HepG2 (cell line): ENCODE data around the gene SMG7. TPM values are rescaled to one million over a fixed set of nuclear protein-coding genes. Genes with fewer than 3 reads are reported as not detected.

ENCODE experiments used
- ATAC-seq: fragments of 200-7000 bp; cut with Tn5 transposase; 3 replicates; pipeline ENCODE4 v1.9.1; 2020; ENCODE audit warnings: mild to moderate bottlenecking, moderate library complexity
- BruUV-seq: library from RNA; stranded (reverse); fragments of 400-500 nt; replicated peaks from 2 replicates; lab custom pipeline; 2021; lab: Mats Ljungman, UMichigan
- CTCF ChIA-PET: fragments of 300-600 bp; formaldehyde crosslinking; extraction: SDS; loops from one replicate; lab custom pipeline; 2021; ENCODE audit warnings: low total read pairs, inconsistent platforms, low intra/inter-chr PET ratio; lab: Yijun Ruan, JAX
- POLR2A ChIA-PET: fragments of 350-600 bp; sonication (Branson Sonifier 250); formaldehyde crosslinking; loops from one replicate; lab custom pipeline; 2020; ENCODE audit warnings: antibody characterized with exemption, inconsistent platforms; lab: Yijun Ruan, JAX
- DNase-seq: peaks from one replicate; pipeline ENCODE4 v3.0.0-alpha.2; 2015; ENCODE audit warnings: low spot score
- FAIRE-seq: peaks from 3 replicates; lab custom pipeline; 2011; peaks lifted over from hg19 to GRCh38; lab: Jason Lieb, UNC
- H2AFZ ChIP-seq: one replicate; pipeline ENCODE4 v1.6.1; 2011; ENCODE audit warnings: low read length, inconsistent platforms
- H3K27ac ChIP-seq: fragments of 300-600 bp; 3 replicates; pipeline ENCODE4 v1.8.0; 2011; ENCODE audit warnings: mixed run types, mild to moderate bottlenecking, mixed read lengths, low read length, inconsistent platforms; ENCODE audit not compliant: insufficient read depth; ENCODE audit errors: extremely low read length
- H3K27me3 ChIP-seq, 2 experiments: fragments of 200-600 bp in 1 of 2; 2 replicates in 1 of 2; 3 replicates in 1 of 2; pipeline versions ENCODE4 v1.6.0 to v1.8.0; 2011; ENCODE audit warnings: low read length in 2 of 2, mild to moderate bottlenecking in 2 of 2, moderate library complexity in 2 of 2, inconsistent platforms in 1 of 2; ENCODE audit not compliant: insufficient read depth in 2 of 2, control insufficient read depth in 1 of 2
- H3K36me3 ChIP-seq, 2 experiments: fragments of 200-600 bp in 1 of 2; replicated peaks in 1 of 2; 2 replicates in 1 of 2; 3 replicates in 1 of 2; pipeline versions ENCODE4 v1.5.1 to v1.8.0; 2011; ENCODE audit warnings: low read length in 2 of 2, inconsistent platforms in 1 of 2; ENCODE audit not compliant: insufficient read depth in 2 of 2, control insufficient read depth in 1 of 2
- H3K4me1 ChIP-seq: 2 replicates; pipeline ENCODE4 v1.5.1; 2012; ENCODE audit warnings: low read length, inconsistent platforms; ENCODE audit not compliant: insufficient read depth
- H3K4me2 ChIP-seq: 2 replicates; pipeline ENCODE4 v1.6.0; 2011; ENCODE audit warnings: low read depth, low read length, inconsistent platforms
- H3K4me3 ChIP-seq, 3 experiments: fragments of 200-600 bp in 1 of 3; sonication (generic), shearing (Covaris generic) in 1 of 3; replicated peaks in 1 of 3; 2 replicates each; pipeline ENCODE4 v1.5.1; 2011 to 2016; ENCODE audit warnings: low read length in 3 of 3, inconsistent platforms in 2 of 3, low read depth in 2 of 3, mild to moderate bottlenecking in 2 of 3, control low read depth in 1 of 3, mixed read lengths in 1 of 3; ENCODE audit not compliant: insufficient read depth in 1 of 3
- H3K79me2 ChIP-seq: one replicate; pipeline ENCODE4 v1.6.1; 2011; ENCODE audit warnings: low read length, inconsistent platforms; ENCODE audit not compliant: insufficient read depth
- H3K9ac ChIP-seq: 2 replicates; pipeline ENCODE4 v1.6.0; 2011; ENCODE audit warnings: mild to moderate bottlenecking, low read depth, low read length, inconsistent platforms; ENCODE audit not compliant: insufficient read depth
- H3K9me3 ChIP-seq: 2 replicates; pipeline ENCODE4 v1.5.1; 2012; ENCODE audit warnings: mild to moderate bottlenecking, low read length
- H4K20me1 ChIP-seq: 2 replicates; pipeline ENCODE4 v1.6.0; 2011; ENCODE audit warnings: inconsistent platforms, mild to moderate bottlenecking, low read length, moderate library complexity; ENCODE audit not compliant: insufficient read depth
- ATRX ChIP-seq: sonication (generic); formaldehyde crosslinking; IDR thresholded peaks from 2 replicates; pipeline ENCODE4 v1.4.0; 2020; ENCODE audit warnings: missing genetic modification reagents, borderline replicate concordance
- CBX5 ChIP-seq: sonication (generic); formaldehyde crosslinking; IDR thresholded peaks from 2 replicates; pipeline ENCODE4 v1.4.0; 2020; ENCODE audit warnings: missing genetic modification reagents, borderline replicate concordance
- CEBPZ ChIP-seq: IDR thresholded peaks from 2 replicates; pipeline ENCODE4 v1.6.1; 2012; ENCODE audit warnings: low read length, improper control_type of control experiment
- CENPBD1 ChIP-seq: sonication (generic); formaldehyde crosslinking; IDR thresholded peaks from 2 replicates; pipeline ENCODE4 v1.8.0; 2022; ENCODE audit warnings: missing genetic modification reagents, low read depth, mild to moderate bottlenecking, borderline replicate concordance
- FOXO1 ChIP-seq: sonication (generic); formaldehyde crosslinking; IDR thresholded peaks from 2 replicates; pipeline ENCODE4 v1.4.0; 2020; ENCODE audit warnings: missing genetic modification reagents
- GTF3A ChIP-seq: sonication (generic); formaldehyde crosslinking; conservative IDR thresholded peaks from 2 replicates; pipeline ENCODE4 v1.4.0; 2020; ENCODE audit warnings: mild to moderate bottlenecking, missing genetic modification reagents
- HDAC6 ChIP-seq: fragments of 200-600 bp; sonication (generic); IDR thresholded peaks from 2 replicates; pipeline ENCODE4 v1.7.0; 2017; ENCODE audit warnings: mild to moderate bottlenecking, antibody characterized with exemption, low read length, low read depth
- ISL2 ChIP-seq: sonication (generic); formaldehyde crosslinking; IDR thresholded peaks from 2 replicates; pipeline ENCODE4 v1.5.0; 2020; ENCODE audit warnings: missing genetic modification reagents
- PHB2 ChIP-seq: fragments of 450-650 bp; IDR thresholded peaks from 2 replicates; pipeline ENCODE4 v1.6.1; 2018; ENCODE audit not compliant: partially characterized antibody
- RFX1 ChIP-seq: fragments of 450-650 bp; IDR thresholded peaks from 2 replicates; pipeline ENCODE4 v1.6.1; 2017
- ZNF350 ChIP-seq: sonication (generic); formaldehyde crosslinking; IDR thresholded peaks from 2 replicates; pipeline ENCODE4 v1.4.0; 2020; ENCODE audit warnings: mild to moderate bottlenecking, low read depth, missing genetic modification reagents, borderline replicate concordance
- ZNF720 ChIP-seq: sonication (generic); formaldehyde crosslinking; IDR thresholded peaks from 2 replicates; pipeline ENCODE4 v1.4.0; 2020; ENCODE audit warnings: missing genetic modification reagents
- ZNF772 ChIP-seq: sonication (generic); formaldehyde crosslinking; IDR thresholded peaks from 2 replicates; pipeline ENCODE4 v1.5.0; 2020; ENCODE audit warnings: mild to moderate bottlenecking, missing genetic modification reagents
- WGBS: methylation state at CpG from one replicate; pipeline ENCODE4 v1.1.6; 2017; ENCODE audit warnings: low lambda C conversion rate; 5-methylcytosine and 5-hydroxymethylcytosine counted together
- in situ Hi-C: cut with HindIII; loops from 2 replicates; pipeline ENCODE4 v1.10.0; 2017; ENCODE audit warnings: low pct_unique_long_range_greater_than_20kb; ENCODE audit not compliant: extremely low pct_ligation_motif_present
- intact Hi-C: fragments of 100-400 bp; cut with micrococcal nuclease; formaldehyde crosslinking; loops from one replicate; pipeline ENCODE4 v1.10.0; 2022; ENCODE audit not compliant: unreplicated experiment
- polyA plus RNA-seq, 8 experiments: library from polyadenylated mRNA; depleted of rRNA in 3 of 8; stranded (reverse) in 7 of 8; unstranded in 1 of 8; fragments of >200 nt; fragmentation: Illumina TruSeq in 4 of 8; extraction: Trizol in 4 of 8; gene quantifications; 2 replicates each; pipeline versions ENCODE4 v1.2.1 to v1.2.3, GENCODE V29; 2011 to 2016; ENCODE audit warnings: low read depth in 4 of 8, missing spikeins in 1 of 8, mixed read lengths in 1 of 8; ENCODE audit not compliant: insufficient read depth in 1 of 8
- total RNA-seq, 5 experiments: library from RNA; depleted of rRNA; stranded (reverse); fragments of >200 nt; fragmentation: Illumina TruSeq; extraction: Trizol; gene quantifications; 2 replicates each; pipeline ENCODE4 v1.2.3, GENCODE V29; 2016; ENCODE audit warnings: low read depth in 1 of 5
- TF ChIP-seq, protein P1 (sequence below): sonication (generic); formaldehyde crosslinking; IDR thresholded peaks from 2 replicates; pipeline ENCODE4 v1.5.0; 2020; ENCODE audit warnings: mild to moderate bottlenecking, missing genetic modification reagents

SMG7 gene
- total and polyA plus RNA-seq, 2 of the 13 experiments (the other 11 are each of a cell fraction or from before 2014, with no cell fraction given) = 14.9 to 27.9 TPM

DNA sequence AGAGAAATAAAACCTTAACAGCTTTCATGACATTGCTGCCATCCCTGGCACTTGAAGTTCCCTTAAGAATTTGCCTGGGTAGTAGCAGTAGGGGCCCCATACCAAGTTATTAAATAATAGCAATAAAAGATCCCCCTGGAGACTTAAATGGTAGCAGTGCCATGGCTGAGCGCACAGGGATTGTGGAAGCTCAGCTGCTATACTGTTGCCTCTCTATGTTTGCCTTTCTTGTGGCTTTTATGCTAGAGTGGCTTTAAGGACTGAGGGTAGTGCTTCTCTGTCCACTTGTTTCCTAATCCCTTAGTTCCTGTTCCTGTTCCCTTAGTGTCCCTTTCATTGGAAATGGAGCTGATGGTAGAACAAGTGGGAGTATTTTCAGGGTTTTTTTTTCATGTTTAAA is 75.8 kb downstream of the SMG7 start:
- Histone ChIP-seq H4K20me1 (no peaks in the 10 kb centered on the region), H3K27ac (no peak overlapping the region), H3K9ac (no peak overlapping the region), H3K4me2 (no peak overlapping the region), H3K4me1 (no peaks in the 10 kb centered on the region), H3K36me3 (peaks cover 28 to 85% of the 10 kb centered on the region in 2 experiments), H3K9me3 (no peaks in the 10 kb centered on the region), H3K79me2 (no peaks in the 10 kb centered on the region), H3K27me3 (no peaks in the 10 kb centered on the region), H3K4me3 (no peak overlapping the region), H2AFZ (no peak overlapping the region)
- ChIA-PET CTCF (no interaction called here), POLR2A (no interaction called here)
- no TSS peak for BruUV-seq
- intact Hi-C loops = loop anchor here (10.0 kb wide), 1 partner anchor 77 kb away; no protein-coding TSS in a partner anchor
- no peak for FAIRE-seq
- WGBS = 94% methylated on average over 1 of the region's 1 CpG
- no peak for TF ChIP-seq PHB2
- TF ChIP-seq ZNF350 = no peak
- TF ChIP-seq ZNF772 (CRISPR knock-in tag) = no peak
- TF ChIP-seq ZNF720 (CRISPR knock-in tag) = no peak
- no peak for DNase-seq
- ATAC-seq = no peak
- in situ Hi-C loops = no loop called here

DNA sequence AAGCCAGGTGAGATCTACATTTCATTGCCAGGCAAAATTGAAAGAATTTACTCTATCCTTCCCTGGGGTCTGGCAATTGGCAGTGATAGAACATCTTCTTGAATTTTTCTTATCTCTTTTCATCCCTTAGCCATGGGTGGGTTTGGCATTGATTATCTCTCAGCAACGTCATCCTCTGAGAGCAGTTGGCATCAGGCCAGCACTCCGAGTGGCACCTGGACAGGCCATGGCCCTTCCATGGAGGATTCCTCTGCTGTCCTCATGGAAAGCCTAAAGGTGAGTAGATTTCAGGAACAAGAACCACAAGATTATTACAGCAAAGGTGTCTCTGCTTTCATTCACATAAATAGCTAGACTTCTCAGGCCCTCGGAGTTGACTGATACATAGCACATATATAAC is 78.6 kb downstream of the SMG7 start:
- TF ChIP-seq GTF3A (CRISPR knock-in tag) (no peak), ISL2 (no peak), ATRX (CRISPR knock-in tag) (no peak), CBX5 (CRISPR knock-in tag) (no peak), HDAC6 (no peak), RFX1 (no peak), CEBPZ (no peak), CENPBD1 (CRISPR knock-in tag) (no peak), FOXO1 (CRISPR knock-in tag) (no peak)
- TF ChIP-seq, protein P1, sequence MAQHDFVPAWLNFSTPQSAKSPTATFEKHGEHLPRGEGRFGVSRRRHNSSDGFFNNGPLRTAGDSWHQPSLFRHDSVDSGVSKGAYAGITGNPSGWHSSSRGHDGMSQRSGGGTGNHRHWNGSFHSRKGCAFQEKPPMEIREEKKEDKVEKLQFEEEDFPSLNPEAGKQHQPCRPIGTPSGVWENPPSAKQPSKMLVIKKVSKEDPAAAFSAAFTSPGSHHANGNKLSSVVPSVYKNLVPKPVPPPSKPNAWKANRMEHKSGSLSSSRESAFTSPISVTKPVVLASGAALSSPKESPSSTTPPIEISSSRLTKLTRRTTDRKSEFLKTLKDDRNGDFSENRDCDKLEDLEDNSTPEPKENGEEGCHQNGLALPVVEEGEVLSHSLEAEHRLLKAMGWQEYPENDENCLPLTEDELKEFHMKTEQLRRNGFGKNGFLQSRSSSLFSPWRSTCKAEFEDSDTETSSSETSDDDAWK (CRISPR knock-in tag) = no peak
- Histone ChIP-seq H3K4me2 (no peak overlapping the region), H3K9me3 (no peaks in the 10 kb centered on the region), H3K4me3 (no peak overlapping the region), H2AFZ (no peak overlapping the region), H3K4me1 (no peaks in the 10 kb centered on the region), H4K20me1 (no peaks in the 10 kb centered on the region), H3K27ac (no peak overlapping the region), H3K27me3 (no peaks in the 10 kb centered on the region), H3K9ac (no peak overlapping the region), H3K36me3 (peaks cover 21 to 68% of the 10 kb centered on the region in 2 experiments), H3K79me2 (no peaks in the 10 kb centered on the region)
- BruUV-seq = no TSS peak
- FAIRE-seq (no peak), DNase-seq (no peak), ATAC-seq (no peak)
- ChIA-PET POLR2A (no interaction called here), CTCF (no interaction called here)
- intact Hi-C loops (no loop called here), in situ Hi-C loops (loop anchor here (25.0 kb wide), 1 partner anchor 264 kb away; no protein-coding TSS in a partner anchor)
- 91% methylated on average over 3 of the region's 3 CpGs for WGBS
